H1 (cell line): ENCODE data around the gene GPRIN3. TPM values are rescaled to one million over a fixed set of nuclear protein-coding genes. Genes with fewer than 3 reads are reported as not detected.

Experiments used
- CTCF ChIA-PET: fragments of 300-600 bp; sonication (Branson Sonifier 250); formaldehyde crosslinking; loops from one replicate; lab custom pipeline; 2021; ENCODE audit not compliant: partially characterized antibody; lab: Charles Lee
- POLR2A ChIA-PET: fragments of 300-600 bp; sonication (Branson Sonifier 250); formaldehyde crosslinking; loops from one replicate; lab custom pipeline; 2021; ENCODE audit warnings: inconsistent platforms; ENCODE audit not compliant: partially characterized antibody; lab: Charles Lee
- DNase-seq, 2 experiments: peaks; one replicate each; pipeline versions ENCODE4 v3.0.0 to v3.0.0-alpha.2; 2010 to 2022; ENCODE audit warnings: low spot score in 2 of 2, low read depth in 1 of 2, mixed read lengths in 1 of 2
- FAIRE-seq: peaks from 2 replicates; lab custom pipeline; 2011; peaks lifted over from hg19 to GRCh38; lab: Jason Lieb, UNC
- H2AFZ ChIP-seq: 2 replicates; pipeline ENCODE4 v1.8.1; 2012; ENCODE audit warnings: low read length, inconsistent platforms
- H2AK5ac ChIP-seq: 2 replicates; pipeline ENCODE4 v1.6.1; 2013; ENCODE audit warnings: low read depth, low read length
- H2BK120ac ChIP-seq: replicated peaks from 2 replicates; pipeline ENCODE3; 2013; ENCODE audit warnings: low read depth, low read length, inconsistent platforms
- H2BK12ac ChIP-seq: 2 replicates; pipeline ENCODE4 v1.6.1; 2013; ENCODE audit warnings: low read depth, low read length
- H2BK15ac ChIP-seq: 2 replicates; pipeline ENCODE4 v1.6.1; 2013; ENCODE audit warnings: low read length
- H2BK20ac ChIP-seq: 2 replicates; pipeline ENCODE4 v1.6.1; 2013; ENCODE audit warnings: low read length
- H2BK5ac ChIP-seq: 2 replicates; pipeline ENCODE4 v1.6.1; 2013; ENCODE audit warnings: low read depth, low read length
- H3K14ac ChIP-seq: 2 replicates; pipeline ENCODE4 v1.6.1; 2013; ENCODE audit warnings: inconsistent platforms; ENCODE audit not compliant: insufficient read length
- H3K18ac ChIP-seq: 2 replicates; pipeline ENCODE4 v1.6.1; 2013; ENCODE audit warnings: low read length; ENCODE audit errors: extremely low read depth
- H3K23ac ChIP-seq: 2 replicates; pipeline ENCODE4 v1.6.1; 2013; ENCODE audit warnings: inconsistent platforms; ENCODE audit not compliant: insufficient read length
- H3K23me2 ChIP-seq: 2 replicates; pipeline ENCODE4 v1.6.1; 2013; ENCODE audit warnings: low read depth, low read length
- H3K27ac ChIP-seq: 2 replicates; pipeline ENCODE4 v1.6.1; 2011; ENCODE audit warnings: low read depth, low read length, inconsistent platforms
- H3K27me3 ChIP-seq, 4 experiments: replicated peaks in 1 of 4; 1 replicate in 1 of 4; 2 replicates in 3 of 4; pipeline versions ENCODE4 v1.6.1 to v1.8.1; 2011 to 2013; ENCODE audit warnings: low read length in 3 of 4, mild to moderate bottlenecking in 3 of 4, inconsistent platforms in 2 of 4, mixed read lengths in 2 of 4, moderate library complexity in 1 of 4; ENCODE audit not compliant: control insufficient read depth in 3 of 4, insufficient read depth in 3 of 4; ENCODE audit errors: extremely low read depth in 1 of 4
- H3K36me3 ChIP-seq, 4 experiments: 2 replicates each; pipeline versions ENCODE4 v1.6.1 to v1.8.1; 2011 to 2013; ENCODE audit warnings: mild to moderate bottlenecking in 4 of 4, low read length in 3 of 4, moderate library complexity in 2 of 4, control low read depth in 1 of 4, inconsistent platforms in 1 of 4; ENCODE audit not compliant: insufficient read depth in 4 of 4, control insufficient read depth in 2 of 4
- H3K4ac ChIP-seq: replicated peaks from 2 replicates; pipeline ENCODE3; 2013; ENCODE audit warnings: low read length, low read depth, mixed read lengths, inconsistent platforms; ENCODE audit not compliant: insufficient read length
- H3K4me1 ChIP-seq, 4 experiments: replicated peaks in 1 of 4; 1 replicate in 1 of 4; 2 replicates in 3 of 4; pipeline versions ENCODE4 v1.6.1 to v1.8.1; 2011 to 2013; ENCODE audit warnings: low read length in 3 of 4, inconsistent platforms in 2 of 4, mixed read lengths in 1 of 4; ENCODE audit not compliant: insufficient read depth in 4 of 4, control insufficient read depth in 3 of 4
- H3K4me2 ChIP-seq, 2 experiments: 2 replicates each; pipeline versions ENCODE4 v1.6.1 to v1.8.1; 2011 to 2013; ENCODE audit warnings: low read depth in 2 of 2, low read length in 2 of 2, control low read depth in 1 of 2, inconsistent platforms in 1 of 2, mild to moderate bottlenecking in 1 of 2; ENCODE audit not compliant: insufficient read depth in 1 of 2
- H3K4me3 ChIP-seq, 4 experiments: fragments of 200-600, 300-600 bp in 1 of 4; sonication (generic), shearing (Covaris generic), sonication (Bioruptor Twin) in 1 of 4; 2 replicates each; pipeline versions ENCODE4 v1.5.1 to v1.8.1; 2011 to 2016; ENCODE audit warnings: low read length in 4 of 4, low read depth in 3 of 4, control low read depth in 2 of 4, inconsistent platforms in 2 of 4, mild to moderate bottlenecking in 2 of 4, mixed read lengths in 1 of 4, moderate library complexity in 1 of 4; ENCODE audit not compliant: insufficient read depth in 2 of 4; ENCODE audit errors: extremely low read depth in 1 of 4
- H3K56ac ChIP-seq: replicated peaks from 2 replicates; pipeline ENCODE3; 2013; ENCODE audit warnings: low read depth, mild to moderate bottlenecking, mixed read lengths, low read length, inconsistent platforms; ENCODE audit not compliant: insufficient read length
- H3K79me1 ChIP-seq: 2 replicates; pipeline ENCODE4 v1.6.1; 2013; ENCODE audit warnings: low read depth, low read length, control low read depth
- H3K79me2 ChIP-seq, 2 experiments: 2 replicates each; pipeline versions ENCODE4 v1.6.1 to v1.8.1; 2012 to 2013; ENCODE audit warnings: low read length in 2 of 2, mild to moderate bottlenecking in 2 of 2, inconsistent platforms in 1 of 2; ENCODE audit not compliant: insufficient read depth in 2 of 2, control insufficient read depth in 1 of 2
- H3K9ac ChIP-seq, 4 experiments: replicated peaks in 1 of 4; 1 replicate in 1 of 4; 2 replicates in 3 of 4; pipeline versions ENCODE4 v1.6.1 to v1.8.1; 2011 to 2013; ENCODE audit warnings: low read depth in 3 of 4, low read length in 3 of 4, control low read depth in 2 of 4, mild to moderate bottlenecking in 2 of 4, moderate library complexity in 2 of 4, inconsistent platforms in 1 of 4; ENCODE audit errors: extremely low read depth in 1 of 4
- H3K9me3 ChIP-seq, 2 experiments: 2 replicates each; pipeline versions ENCODE4 v1.6.1 to v1.8.1; 2012 to 2013; ENCODE audit warnings: mild to moderate bottlenecking in 2 of 2, moderate library complexity in 2 of 2, control low read depth in 1 of 2, inconsistent platforms in 1 of 2, low read depth in 1 of 2, low read length in 1 of 2, mixed read lengths in 1 of 2; ENCODE audit not compliant: insufficient read depth in 2 of 2
- H4K20me1 ChIP-seq, 2 experiments: replicated peaks in 1 of 2; 2 replicates each; pipeline versions ENCODE3 to v1.8.1; 2011 to 2013; ENCODE audit warnings: inconsistent platforms in 2 of 2, low read length in 2 of 2, mild to moderate bottlenecking in 1 of 2; ENCODE audit not compliant: insufficient read depth in 2 of 2, control insufficient read depth in 1 of 2
- H4K5ac ChIP-seq: 2 replicates; pipeline ENCODE4 v1.6.1; 2013; ENCODE audit warnings: low read length, low read depth, mixed read lengths, inconsistent platforms; ENCODE audit not compliant: insufficient read length
- H4K8ac ChIP-seq: 2 replicates; pipeline ENCODE4 v1.8.0; 2013; ENCODE audit warnings: mild to moderate bottlenecking, moderate library complexity, low read length, inconsistent platforms; ENCODE audit not compliant: insufficient read depth; ENCODE audit errors: extremely low read depth
- H4K91ac ChIP-seq: replicated peaks from 2 replicates; pipeline ENCODE3; 2013; ENCODE audit warnings: low read length, mixed read lengths, inconsistent platforms; ENCODE audit not compliant: insufficient read length
- CHD1 ChIP-seq: IDR thresholded peaks from 2 replicates; pipeline ENCODE4 v1.6.1; 2012; ENCODE audit warnings: low read depth, low read length, improper control_type of control experiment
- CHD2 ChIP-seq: IDR thresholded peaks from 2 replicates; pipeline ENCODE4 v1.6.1; 2012; ENCODE audit warnings: low read length, improper control_type of control experiment
- CTBP2 ChIP-seq: IDR thresholded peaks from 2 replicates; pipeline ENCODE4 v1.7.0; 2011; ENCODE audit warnings: borderline replicate concordance, mild to moderate bottlenecking, moderate library complexity, mixed read lengths, low read length; ENCODE audit not compliant: insufficient read depth, insufficient read length
- E2F6 ChIP-seq: IDR thresholded peaks from 2 replicates; pipeline ENCODE4 v1.6.1; 2012; ENCODE audit warnings: inconsistent platforms
- GTF2F1 ChIP-seq: IDR thresholded peaks from 2 replicates; pipeline ENCODE4 v1.6.1; 2012; ENCODE audit warnings: low read depth, low read length, improper control_type of control experiment, borderline replicate concordance
- KDM1A ChIP-seq: fragments of 200-600, 300-600 bp; sonication (generic); IDR thresholded peaks from 2 replicates; pipeline ENCODE4 v1.7.1; 2016; ENCODE audit warnings: mild to moderate bottlenecking, low read length, borderline replicate concordance
- KDM4A ChIP-seq: IDR thresholded peaks from one replicate; pipeline ENCODE4 v1.7.1; 2012; ENCODE audit warnings: low read depth, mild to moderate bottlenecking, moderate library complexity, low read length, inconsistent platforms; ENCODE audit not compliant: severe bottlenecking
- SIX5 ChIP-seq: IDR thresholded peaks from 2 replicates; pipeline ENCODE4 v1.6.1; 2011; ENCODE audit warnings: mild to moderate bottlenecking, low read depth, low read length
- SP1 ChIP-seq: IDR thresholded peaks from 2 replicates; pipeline ENCODE4 v1.6.1; 2011; ENCODE audit warnings: low read depth, low read length
- TAF7 ChIP-seq: optimal IDR thresholded peaks from 2 replicates; pipeline ENCODE3; 2011; ENCODE audit warnings: low read depth, mild to moderate bottlenecking, inconsistent platforms, low read length, moderate library complexity, borderline replicate concordance
- TEAD4 ChIP-seq: IDR thresholded peaks from 2 replicates; pipeline ENCODE4 v1.6.1; 2012; ENCODE audit warnings: low read depth, low read length, inconsistent platforms, mixed read lengths
- WGBS, 2 experiments: shearing (Covaris generic) in 1 of 2; methylation state at CpG; one replicate each; pipeline versions ENCODE4 v1.1.6 to v1.1.7; 2013 to 2015; ENCODE audit warnings: low lambda C conversion rate in 2 of 2, mixed read lengths in 2 of 2, inconsistent platforms in 1 of 2, low coverage in 1 of 2, missing lambda C conversion rate in 1 of 2; ENCODE audit not compliant: insufficient replicate concordance in 2 of 2, insufficient coverage in 1 of 2, insufficient read length in 1 of 2; ENCODE audit errors: extremely low coverage in 1 of 2, missing lambda C conversion rate in 1 of 2; 5-methylcytosine and 5-hydroxymethylcytosine counted together
- polyA plus RNA-seq, 7 experiments: library from polyadenylated mRNA; depleted of rRNA in 3 of 7; stranded (reverse) in 5 of 7; unstranded in 2 of 7; fragments of >200 nt in 5 of 7; fragments of 200-250 nt in 2 of 7; gene quantifications; 1 replicate in 5 of 7; 2 replicates in 1 of 7; 4 replicates in 1 of 7; pipeline versions ENCODE4 v1.2.1 to v1.2.3, GENCODE V29; 2011 to 2013; ENCODE audit warnings: missing spikeins in 2 of 7, mixed read lengths in 2 of 7
- total RNA-seq: library from RNA; stranded (reverse); fragmentation: NEBNext Ultra II Directional; extraction: Animal tissue kit (Norgen Biotek cat#: 25700); gene quantifications from 2 replicates; pipeline ENCODE4 v1.2.1, GENCODE V29; 2021
- TF ChIP-seq, protein P1 (sequence below): IDR thresholded peaks from 2 replicates; pipeline ENCODE4 v1.6.1; 2012; ENCODE audit warnings: low read length, inconsistent platforms

The GPRIN3 gene
- total and polyA plus RNA-seq, 2 of the 8 experiments (the other 6 are each of a cell fraction or from before 2014, with no cell fraction given) = 0.17 to 1.4 TPM

DNA sequence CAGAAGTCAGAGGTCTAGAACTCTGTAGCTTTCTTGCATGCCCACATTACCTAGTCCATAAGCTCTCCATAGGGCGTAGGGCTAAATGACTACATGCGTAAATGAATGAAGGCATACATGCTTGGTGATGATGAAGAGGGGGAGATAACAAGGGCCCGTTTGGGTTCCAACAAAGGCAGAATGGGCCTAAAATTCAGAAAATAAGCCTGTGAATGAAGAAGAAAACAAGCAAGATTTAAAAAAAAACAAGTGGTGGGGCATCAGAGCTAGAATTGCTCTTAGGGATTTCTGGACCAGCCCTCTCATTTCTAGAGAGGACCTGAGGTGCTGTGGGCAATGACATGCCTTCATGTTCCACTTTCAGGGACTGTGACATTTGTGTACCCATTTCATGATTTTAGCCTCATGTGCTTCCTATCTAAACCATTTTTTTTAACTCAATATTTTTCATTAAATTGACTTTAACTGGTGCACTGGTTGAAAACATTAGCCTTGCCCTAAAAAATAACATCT lies 12.1 kb downstream of the GPRIN3 start:
- ChIA-PET POLR2A (no interaction called here), CTCF (no interaction called here)
- H2BK15ac ChIP-seq = no peak overlapping the region
- no peaks in the 10 kb centered on the region for H3K79me2 ChIP-seq
- H3K27ac ChIP-seq = no peak overlapping the region
- no peak overlapping the region for H2BK20ac ChIP-seq
- H3K14ac ChIP-seq = no peak overlapping the region
- H2BK5ac ChIP-seq = no peak overlapping the region
- H2AFZ ChIP-seq = no peak overlapping the region
- H3K56ac ChIP-seq = no peak overlapping the region
- no peak overlapping the region for H3K4me3 ChIP-seq
- 96% methylated on average over 3 of the region's 3 CpGs; no CpG with 5 or more reads in 1 of the 2 experiments for WGBS, 2 experiments
- no peak overlapping the region for H3K4ac ChIP-seq
- no peaks in the 10 kb centered on the region for H3K23me2 ChIP-seq
- H3K18ac ChIP-seq = no peak overlapping the region
- DNase-seq (no peak), FAIRE-seq (no peak)
- H4K8ac ChIP-seq = no peak overlapping the region
- no peaks in the 10 kb centered on the region for H3K79me1 ChIP-seq
- H3K9ac ChIP-seq = no peak overlapping the region
- H3K36me3 ChIP-seq = no peaks in the 10 kb centered on the region
- no peaks in the 10 kb centered on the region for H4K20me1 ChIP-seq
- H4K5ac ChIP-seq = no peak overlapping the region
- H3K27me3 ChIP-seq = no peaks in the 10 kb centered on the region
- no peak overlapping the region for H3K23ac ChIP-seq
- no peak overlapping the region for H2BK12ac ChIP-seq
- H3K4me2 ChIP-seq = no peak overlapping the region
- H3K9me3 ChIP-seq = peaks cover 0 to 4% of the 10 kb centered on the region in 2 experiments; a peak in 1 of 4 replicates
- H4K91ac ChIP-seq = no peak overlapping the region
- no peak overlapping the region for H2BK120ac ChIP-seq
- no peaks in the 10 kb centered on the region for H3K4me1 ChIP-seq
- no peak overlapping the region for H2AK5ac ChIP-seq
- TF ChIP-seq CHD1 (no peak), CHD2 (no peak), KDM1A (no peak), TAF7 (no peak), SIX5 (no peak), E2F6 (no peak), TEAD4 (no peak), CTBP2 (no peak), KDM4A (no peak), GTF2F1 (no peak), SP1 (no peak)
- TF ChIP-seq, protein P1, sequence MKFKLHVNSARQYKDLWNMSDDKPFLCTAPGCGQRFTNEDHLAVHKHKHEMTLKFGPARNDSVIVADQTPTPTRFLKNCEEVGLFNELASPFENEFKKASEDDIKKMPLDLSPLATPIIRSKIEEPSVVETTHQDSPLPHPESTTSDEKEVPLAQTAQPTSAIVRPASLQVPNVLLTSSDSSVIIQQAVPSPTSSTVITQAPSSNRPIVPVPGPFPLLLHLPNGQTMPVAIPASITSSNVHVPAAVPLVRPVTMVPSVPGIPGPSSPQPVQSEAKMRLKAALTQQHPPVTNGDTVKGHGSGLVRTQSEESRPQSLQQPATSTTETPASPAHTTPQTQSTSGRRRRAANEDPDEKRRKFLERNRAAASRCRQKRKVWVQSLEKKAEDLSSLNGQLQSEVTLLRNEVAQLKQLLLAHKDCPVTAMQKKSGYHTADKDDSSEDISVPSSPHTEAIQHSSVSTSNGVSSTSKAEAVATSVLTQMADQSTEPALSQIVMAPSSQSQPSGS = no peak
